GM10847 (cell line): Measurements from ENCODE around the gene KRTAP4-11.
"Not testable (repeated sequence)": the region's sequence is repeated elsewhere in the genome, so short reads cannot be mapped to it uniquely, and the experiment has no call there.

Source experiments
- POLR2A ChIP-seq: IDR thresholded peaks from 2 replicates; pipeline ENCODE4 v1.6.1; 2011; ENCODE audit not compliant: insufficient read length; ENCODE audit errors: extremely low read depth

Gene KRTAP4-11

GRCh38 chr17:41117846-41118386, at the start of gene KRTAP4-11:
Gene KRTAP4-11 (minus strand): TSS chr17:41118373. CDS start chr17:41118315, 58 bp downstream.
- TF ChIP-seq POLR2A = not testable (repeated sequence)

DNA sequence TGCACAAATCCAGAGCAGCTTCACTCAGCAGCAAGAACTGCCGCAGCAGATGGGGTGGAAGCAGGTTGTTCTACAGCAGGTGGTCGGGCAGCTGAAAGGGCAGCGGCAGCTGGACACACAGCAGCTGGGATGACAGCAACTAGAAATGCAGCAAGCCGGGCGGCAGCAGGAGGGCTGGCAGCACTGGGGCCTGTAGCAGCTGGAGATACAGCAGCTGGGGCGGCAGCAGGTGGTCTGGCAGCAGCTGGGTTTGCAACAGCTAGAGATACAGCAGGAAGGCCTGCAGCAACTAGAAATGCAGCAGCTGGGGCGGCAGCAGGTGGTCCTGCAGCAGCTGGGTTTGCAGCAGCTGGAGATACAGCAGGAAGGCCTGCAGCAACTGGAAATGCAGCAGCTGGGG, 49.4 kb upstream of the KRTAP4-11 start:
- no peak for TF ChIP-seq POLR2A

DNA sequence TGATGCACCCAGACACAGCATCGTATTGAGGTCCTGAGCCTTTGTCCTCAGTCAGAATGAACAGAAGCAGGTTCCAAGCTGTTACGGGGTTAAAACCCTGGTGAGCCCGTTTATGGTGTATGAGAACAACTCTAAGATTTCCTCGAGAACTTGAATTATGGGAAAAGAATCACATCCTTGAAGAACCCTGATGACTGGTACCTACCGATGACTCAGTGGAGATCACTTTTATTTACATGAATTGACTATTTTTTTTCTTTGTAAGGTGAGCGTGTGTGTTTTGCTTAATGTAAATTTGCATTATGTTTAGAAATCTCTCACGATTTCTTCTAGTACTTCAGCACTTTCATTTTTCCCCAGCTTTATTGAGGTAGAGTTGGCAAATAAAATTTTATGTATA, 45.7 kb upstream of the KRTAP4-11 start:
- no peak for TF ChIP-seq POLR2A

- no peak for TF ChIP-seq POLR2A
Measured at GRCh38 chr17:41160648-41161047, 42.5 kb upstream of the KRTAP4-11 start, which contains the start of gene KRTAP4-4. Gene KRTAP4-4 (minus strand): TSS chr17:41160748. CDS start chr17:41160691, 57 bp downstream.

GRCh38 chr17:41153856-41154255, 35.7 kb upstream of the KRTAP4-11 start:
- no peak for TF ChIP-seq POLR2A

DNA sequence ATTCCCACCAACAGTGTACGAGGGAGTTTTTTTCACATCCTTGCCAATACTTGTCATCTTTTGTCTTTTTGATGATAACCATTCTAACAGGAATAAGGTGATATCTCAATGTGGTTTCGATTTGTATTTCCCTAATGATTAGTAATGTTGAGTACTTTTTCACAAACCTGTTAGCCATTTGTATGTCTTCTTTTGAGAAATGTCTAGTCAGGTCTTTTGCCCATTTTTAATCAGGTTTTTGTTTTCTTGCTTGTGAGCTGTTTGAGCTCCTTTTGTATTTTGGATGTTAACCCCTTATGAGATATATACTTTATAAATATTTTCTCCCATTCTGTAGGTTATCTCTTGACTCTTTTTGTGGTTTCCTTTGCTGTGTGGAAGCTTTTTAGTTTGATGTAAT, 33.4 kb upstream of the KRTAP4-11 start:
- no peak for TF ChIP-seq POLR2A

GRCh38 chr17:41150026-41150425, 31.9 kb upstream of the KRTAP4-11 start:
- TF ChIP-seq POLR2A = no peak

DNA sequence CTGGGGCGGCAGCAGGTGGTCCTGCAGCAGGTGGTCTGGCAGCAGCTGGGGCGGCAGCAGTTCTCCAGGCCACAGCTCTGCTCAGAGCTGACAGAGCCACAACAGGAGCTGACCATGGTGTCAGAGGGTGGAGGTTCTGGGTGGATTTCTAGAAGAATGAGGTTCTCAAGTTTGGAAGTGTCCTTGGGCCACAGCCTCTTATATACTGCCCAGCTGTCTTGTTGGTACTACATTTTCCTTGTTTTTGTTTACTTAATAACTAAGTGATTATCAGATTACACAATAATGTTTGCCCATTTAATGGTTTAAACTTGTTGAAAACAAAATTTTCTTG, 31.4 kb upstream of the KRTAP4-11 start, which contains the start of gene KRTAP4-5:
KRTAP4-5 (minus strand) TSS at position 174 of the 334 bp plus-strand sequence; CDS start at position 116, 58 bp downstream.
- TF ChIP-seq POLR2A = no peak

GRCh38 chr17:41147531-41148204, 29.5 kb upstream of the KRTAP4-11 start:
- TF ChIP-seq POLR2A = no peak

- no peak for TF ChIP-seq POLR2A
Measured at GRCh38 chr17:41145261-41145660, 27.1 kb upstream of the KRTAP4-11 start.

- no peak for TF ChIP-seq POLR2A
Measured at GRCh38 chr17:41144846-41145245, 26.7 kb upstream of the KRTAP4-11 start.

- TF ChIP-seq POLR2A = no peak
Measured at GRCh38 chr17:41141361-41141760, 23.2 kb upstream of the KRTAP4-11 start.

DNA sequence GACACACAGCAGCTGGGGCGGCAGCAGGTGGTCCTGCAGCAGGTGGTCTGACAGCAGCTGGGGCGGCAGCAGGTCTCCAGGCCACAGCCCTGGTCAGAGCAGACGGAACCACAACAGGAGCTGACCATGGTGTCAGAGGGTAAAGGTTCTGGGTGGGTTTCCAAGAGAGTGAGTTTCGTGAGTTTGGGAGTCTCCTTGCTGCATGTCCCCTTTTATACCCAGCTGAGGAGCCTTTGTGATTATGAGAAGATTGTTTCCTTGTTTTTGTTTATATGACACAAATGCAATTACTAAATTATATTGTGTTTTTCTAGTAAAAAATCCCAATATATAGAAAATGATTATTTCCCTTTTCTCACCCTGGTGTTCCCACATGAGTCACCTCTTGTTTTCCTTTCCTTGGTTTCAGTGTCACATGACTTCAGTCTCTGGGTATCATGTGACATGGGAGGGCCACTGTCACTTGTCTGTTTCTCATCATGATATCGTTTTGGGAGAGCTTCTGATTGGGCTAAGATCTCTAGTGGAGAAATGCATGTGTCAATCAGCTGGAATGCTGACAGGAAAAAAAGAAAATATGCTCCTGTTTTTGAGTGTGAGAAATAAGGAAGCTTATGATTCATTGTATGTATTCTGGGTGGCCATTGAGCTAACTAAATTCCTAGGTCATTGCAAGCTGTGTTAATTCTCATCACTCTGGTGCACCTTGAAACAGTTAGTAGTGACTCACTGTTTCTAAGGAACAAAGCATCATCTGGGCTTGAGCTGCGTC, 22.4 kb upstream of the KRTAP4-11 start, which contains the start of gene KRTAP4-6:
KRTAP4-6 (minus strand) TSS at position 185 of the 772 bp plus-strand sequence; CDS start at position 128, 57 bp downstream.
- TF ChIP-seq POLR2A = no peak

DNA sequence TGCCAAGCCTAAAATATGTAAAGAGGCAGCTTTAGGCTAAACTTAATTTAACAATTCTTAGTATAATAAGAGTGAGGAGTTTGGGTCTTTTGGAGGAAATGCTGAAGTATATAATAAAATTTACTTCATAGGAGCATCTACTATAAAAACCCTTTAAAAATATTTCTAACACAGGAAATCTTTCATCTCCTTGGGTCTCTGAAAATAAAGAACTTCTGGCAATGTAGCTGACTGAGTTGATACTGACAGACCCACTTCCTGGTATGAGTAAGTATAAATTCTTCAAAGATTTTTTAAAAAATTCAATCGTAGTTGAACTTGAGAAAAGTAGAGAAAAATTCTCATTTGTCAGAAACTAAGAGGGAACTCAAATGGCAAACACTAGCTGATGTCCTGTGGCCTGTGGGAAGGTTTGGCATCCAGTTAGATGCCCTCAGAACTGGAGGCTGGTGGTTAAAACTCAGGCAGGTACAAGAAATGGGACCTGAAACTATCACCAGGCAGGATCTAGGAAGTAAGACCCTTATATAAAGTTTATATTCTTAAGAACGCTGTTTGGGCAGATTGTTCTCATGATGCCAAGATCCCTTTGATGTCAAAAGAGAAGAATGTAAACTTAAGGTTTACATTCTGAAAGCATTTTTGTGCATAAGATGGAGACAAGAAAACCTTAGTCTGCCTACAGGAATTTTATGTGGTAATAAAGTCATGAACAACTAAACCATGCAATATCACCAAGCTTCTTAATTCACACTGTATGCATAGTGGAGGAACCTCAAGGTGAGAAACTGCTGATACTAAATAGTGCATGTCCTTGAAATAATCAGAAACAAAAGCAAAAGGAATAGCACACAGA, 15.9 kb upstream of the KRTAP4-11 start:
- TF ChIP-seq POLR2A = no peak

GRCh38 chr17:41131979-41132378, 13.8 kb upstream of the KRTAP4-11 start:
- no peak for TF ChIP-seq POLR2A
